ENCODE results near the gene BANF1. TPM values are rescaled to one million over a fixed set of nuclear protein-coding genes. Genes with fewer than 3 reads are reported as not detected.

Gene BANF1
- total RNA-seq, 1 experiment from 2014 or later, result 386 TPM

- peaks cover 25% of the 10 kb centered on the region for H3F3A ChIP-seq (ENCODE audit: insufficient read depth, low read depth)
- TF ChIP-seq CTCF (conservative IDR thresholded peaks at IDR 0.05) (no peak), EZH2 (IDR thresholded peaks at IDR 0.05; ENCODE audit: low read depth) (no peak)
- H3K27ac ChIP-seq, result no peak overlapping the region
- H3K27me3 ChIP-seq (ENCODE audit: insufficient read depth, low read depth), result no peaks in the 10 kb centered on the region
- no TSS peak for BruUV-seq (replicated peaks)
- intact Hi-C loops (cut with micrococcal nuclease; ENCODE audit: unreplicated experiment), result no loop called here
- no peak overlapping the region for H2AFZ ChIP-seq
- POLR2A ChIA-PET (ENCODE audit: unreplicated experiment), result interaction anchor here (0.6 to 0.7 kb wide), 2 partner anchors 50 to 79 kb away, joined by 3 to 6 read pairs; no protein-coding TSS in a partner anchor
- H3K9me2 ChIP-seq (ENCODE audit: insufficient read depth), result no peaks in the 10 kb centered on the region
- no peak overlapping the region for H3K4me2 ChIP-seq
- H3K4me1 ChIP-seq (replicated peaks; ENCODE audit: insufficient read depth), result no peaks in the 10 kb centered on the region
- CTCF ChIA-PET, result no interaction called here
- H3K9me3 ChIP-seq (ENCODE audit: insufficient read depth, low read depth), result no peaks in the 10 kb centered on the region
- peaks cover 21% of the 10 kb centered on the region for H3K36me3 ChIP-seq (ENCODE audit: low read depth)
- H3K4me3 ChIP-seq, result no peak overlapping the region
- H4K20me1 ChIP-seq (ENCODE audit: insufficient read depth), result peaks cover 14% of the 10 kb centered on the region; the same call in 1 of the 2 replicates
- DNase-seq, result no peak
- no peaks in the 10 kb centered on the region; the same call in 1 of the 2 replicates for H3K79me2 ChIP-seq (ENCODE audit: low read depth)
These were observed 30.2 kb upstream of the BANF1 start for GRCh38 chr11:65972116-65972515.

GRCh38 chr11:65973439-65974110 is 28.7 kb upstream of the BANF1 start:
- TF ChIP-seq EZH2 (IDR thresholded peaks at IDR 0.05; ENCODE audit: low read depth), result no peak
- TF ChIP-seq CTCF (conservative IDR thresholded peaks at IDR 0.05), result no peak
- Histone ChIP-seq H3K9me3 (ENCODE audit: insufficient read depth, low read depth) (no peaks in the 10 kb centered on the region), H3K4me2 (no peak overlapping the region), H3K79me2 (ENCODE audit: low read depth) (no peaks in the 10 kb centered on the region; the same call in 1 of the 2 replicates), H2AFZ (no peak overlapping the region), H3F3A (ENCODE audit: insufficient read depth, low read depth) (peaks cover 26% of the 10 kb centered on the region), H3K4me1 (replicated peaks; ENCODE audit: insufficient read depth) (no peaks in the 10 kb centered on the region), H3K27me3 (ENCODE audit: insufficient read depth, low read depth) (no peaks in the 10 kb centered on the region), H3K27ac (no peak overlapping the region), H3K36me3 (ENCODE audit: low read depth) (peaks cover 16% of the 10 kb centered on the region), H4K20me1 (ENCODE audit: insufficient read depth) (peaks cover 16% of the 10 kb centered on the region; the same call in 1 of the 2 replicates), H3K9me2 (ENCODE audit: insufficient read depth) (no peaks in the 10 kb centered on the region), H3K4me3 (no peak overlapping the region)
- ChIA-PET POLR2A (ENCODE audit: unreplicated experiment) (no interaction called here), CTCF (no interaction called here)
- BruUV-seq (replicated peaks), result no TSS peak
- DNase-seq, result no peak
- intact Hi-C loops (cut with micrococcal nuclease; ENCODE audit: unreplicated experiment), result no loop called here

GRCh38 chr11:65975771-65976170 is 26.5 kb upstream of the BANF1 start:
- H3K79me2 ChIP-seq (ENCODE audit: low read depth), result no peaks in the 10 kb centered on the region
- no peak overlapping the region for H2AFZ ChIP-seq
- no peaks in the 10 kb centered on the region for H3K9me3 ChIP-seq (ENCODE audit: insufficient read depth, low read depth)
- H3K27ac ChIP-seq, result no peak overlapping the region
- H3K4me1 ChIP-seq (replicated peaks; ENCODE audit: insufficient read depth), result no peaks in the 10 kb centered on the region
- BruUV-seq (replicated peaks), result no TSS peak
- peaks cover 44% of the 10 kb centered on the region for H3F3A ChIP-seq (ENCODE audit: insufficient read depth, low read depth)
- peaks cover 16% of the 10 kb centered on the region; the same call in 1 of the 2 replicates for H4K20me1 ChIP-seq (ENCODE audit: insufficient read depth)
- peaks cover 20% of the 10 kb centered on the region for H3K36me3 ChIP-seq (ENCODE audit: low read depth)
- no peak overlapping the region for H3K4me3 ChIP-seq
- no peak for DNase-seq
- ChIA-PET CTCF (interaction anchor here (0.6 kb wide), 1 partner anchor 40 kb away, joined by 9 read pairs; no protein-coding TSS in a partner anchor), POLR2A (ENCODE audit: unreplicated experiment) (no interaction called here)
- no peak overlapping the region for H3K4me2 ChIP-seq
- TF ChIP-seq EZH2 (IDR thresholded peaks at IDR 0.05; ENCODE audit: low read depth) (no peak), CTCF (conservative IDR thresholded peaks at IDR 0.05) (no peak)
- H3K9me2 ChIP-seq (ENCODE audit: insufficient read depth), result no peaks in the 10 kb centered on the region
- H3K27me3 ChIP-seq (ENCODE audit: insufficient read depth, low read depth), result no peaks in the 10 kb centered on the region
- intact Hi-C loops (cut with micrococcal nuclease; ENCODE audit: unreplicated experiment), result no loop called here
